Stimulated activated CD4-positive, alpha-beta T cell treated with anti-CD3 and anti-CD28 coated beads, Interleukin-4, amount 100 ng/mL, for 1 hour (primary cell): Measurements from ENCODE around the gene LRP2.
"Not testable (repeated sequence)": the region's sequence is repeated elsewhere in the genome, so short reads cannot be mapped to it uniquely, and the experiment has no call there.

Experiments
- DNase-seq: peaks from one replicate; pipeline ENCODE4 v3.0.0-alpha.2; 2020

Gene LRP2

DNA sequence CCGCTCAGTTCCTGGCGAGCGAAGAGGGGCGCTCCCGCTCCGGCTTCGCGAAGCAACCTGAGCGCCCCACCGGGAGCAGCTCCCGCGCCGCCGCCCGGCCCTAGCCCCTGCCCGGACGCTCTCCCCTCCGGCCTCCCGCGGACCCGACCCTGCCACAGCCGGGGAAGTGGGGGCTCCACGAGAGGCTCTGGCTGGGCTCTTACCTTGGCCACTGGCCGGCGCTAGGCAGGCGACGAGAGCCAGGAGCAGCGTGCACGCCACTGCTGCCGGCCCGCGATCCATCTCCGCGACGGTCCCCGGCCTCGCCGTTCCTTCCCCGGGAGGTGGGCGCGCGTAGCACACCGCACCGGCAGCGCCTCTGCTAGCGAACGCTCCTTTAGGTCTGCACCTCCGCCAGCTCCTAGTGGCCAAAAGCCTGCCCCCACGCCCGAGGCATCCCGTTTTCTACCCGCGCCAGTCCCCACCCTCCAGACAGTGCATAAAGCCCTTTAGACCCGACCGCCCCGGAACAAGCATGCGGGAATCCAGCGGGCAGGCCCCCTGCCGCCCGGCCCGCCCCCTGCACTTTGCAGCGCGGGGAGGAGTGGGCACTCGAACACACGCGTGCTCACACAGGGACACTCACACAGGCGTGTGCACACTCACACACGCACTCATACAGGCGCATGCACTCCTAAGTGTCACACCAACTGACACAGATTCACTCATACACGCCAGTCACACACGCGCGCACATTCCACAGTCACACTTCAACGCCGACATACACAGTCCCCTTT, at the start of gene LRP2:
Gene LRP2 (minus strand): TSS at position 417 of the 776 bp plus-strand sequence. CDS start 135 bp downstream, at position 282.
- peak; percentile 29 for DNase-seq

DNA sequence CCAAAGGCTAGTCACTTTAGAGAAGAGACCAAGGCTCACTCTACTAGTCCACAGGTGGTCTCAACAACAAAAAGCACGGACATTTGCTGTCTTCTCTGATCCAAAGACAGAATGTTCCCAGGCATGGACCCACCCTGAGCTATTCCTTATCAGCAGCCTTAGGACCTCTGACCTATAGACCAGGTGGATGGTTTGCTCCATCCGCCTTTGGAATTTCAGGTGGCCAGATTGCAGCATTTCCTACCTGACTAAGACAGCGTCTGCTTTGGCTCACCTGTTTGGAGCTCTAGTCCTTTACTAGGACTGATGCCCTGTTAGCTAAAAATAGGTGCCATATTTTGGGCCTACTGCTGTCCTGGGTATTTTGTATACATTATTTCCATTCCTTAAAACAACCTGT, 44.6 kb upstream of the LRP2 start:
- DNase-seq, result no peak

DNA sequence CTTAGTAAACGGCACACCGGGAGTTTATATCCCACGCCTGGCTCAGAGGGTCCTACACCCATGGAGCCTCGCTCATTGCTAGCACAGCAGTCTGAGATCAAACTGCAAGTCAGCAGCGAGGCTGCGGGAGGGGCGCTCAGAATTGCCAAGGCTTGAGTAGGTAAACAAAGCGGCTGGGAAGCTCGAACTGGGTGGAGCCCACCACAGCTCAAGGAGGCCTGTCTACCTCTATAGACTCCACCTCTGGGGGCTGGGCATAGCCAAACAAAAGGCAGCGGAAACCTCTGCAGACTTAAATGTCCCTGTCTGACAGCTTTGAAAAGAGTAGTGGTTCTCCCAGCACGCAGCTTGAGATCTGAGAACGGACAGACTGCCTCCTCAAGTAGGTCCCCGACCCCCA, 37.2 kb upstream of the LRP2 start:
- not testable (repeated sequence) for DNase-seq

DNA sequence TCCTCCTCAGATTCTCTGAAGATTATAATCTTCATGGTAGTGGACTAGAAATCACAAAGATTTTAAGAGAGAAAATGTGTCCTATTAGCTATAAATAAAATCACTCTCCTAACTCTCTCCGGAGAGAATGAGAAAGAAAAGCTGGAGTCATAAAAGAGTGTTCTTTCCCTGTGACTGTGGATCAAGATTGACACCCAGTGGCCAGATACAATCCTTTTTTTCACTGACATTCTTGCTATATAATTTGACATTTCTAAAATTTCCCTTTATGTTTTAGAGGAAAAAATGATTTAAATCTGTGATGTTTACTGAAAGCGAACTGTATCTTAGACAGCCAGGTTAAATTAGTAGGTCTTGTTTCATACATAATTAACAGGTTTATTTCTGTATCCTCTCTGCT, 35.4 kb upstream of the LRP2 start:
- no peak for DNase-seq

DNA sequence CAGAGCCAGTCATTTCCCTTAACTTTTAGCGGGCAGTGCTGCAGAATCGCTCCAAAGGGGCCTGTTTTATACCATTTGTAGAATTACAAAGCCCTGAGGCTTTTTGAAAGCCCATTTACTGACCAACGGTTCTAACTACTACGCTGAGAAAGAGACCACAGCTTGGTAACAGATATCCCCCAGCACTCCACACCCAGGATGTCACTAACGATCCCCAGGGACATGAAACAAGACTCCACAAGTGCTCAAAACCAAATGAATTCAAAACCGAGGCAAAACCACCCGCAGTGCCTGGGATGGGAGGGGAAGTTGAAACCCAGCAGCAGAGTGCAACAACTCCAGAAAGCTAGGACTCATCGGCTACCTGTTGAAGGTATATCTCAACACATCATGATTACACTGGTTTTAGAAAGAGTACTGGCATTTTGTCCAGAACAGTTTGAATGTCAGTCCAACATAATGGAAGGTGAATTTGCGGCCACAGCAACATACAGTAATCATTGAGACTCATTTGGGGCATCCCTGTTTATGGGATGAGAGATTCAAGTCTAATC, 33.6 kb upstream of the LRP2 start:
- no peak for DNase-seq

DNA sequence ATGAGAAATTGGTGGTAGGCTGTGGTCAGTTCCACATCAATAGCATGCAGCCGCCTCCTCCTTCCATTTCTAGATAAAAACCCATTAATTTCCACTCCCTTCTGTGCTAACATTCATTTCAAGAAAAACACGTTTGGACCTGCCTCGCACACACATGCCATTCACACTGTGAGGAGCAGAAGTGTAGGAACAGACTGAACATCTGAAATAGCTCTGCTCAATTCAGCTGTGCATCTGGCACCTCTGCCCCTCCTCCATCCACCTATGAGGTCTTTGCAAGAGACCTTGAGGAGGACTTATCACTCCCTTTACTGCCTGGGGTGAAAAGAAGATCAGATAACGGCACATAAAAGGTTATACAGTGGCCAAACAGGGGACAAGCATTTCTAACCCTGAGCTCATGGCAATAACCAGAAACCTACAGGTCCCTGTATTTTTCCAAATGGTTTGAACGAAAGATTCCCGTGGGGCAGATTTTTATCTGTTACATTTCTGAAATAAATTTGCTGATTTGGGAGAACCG, 30.8 kb upstream of the LRP2 start:
- DNase-seq, result no peak

DNA sequence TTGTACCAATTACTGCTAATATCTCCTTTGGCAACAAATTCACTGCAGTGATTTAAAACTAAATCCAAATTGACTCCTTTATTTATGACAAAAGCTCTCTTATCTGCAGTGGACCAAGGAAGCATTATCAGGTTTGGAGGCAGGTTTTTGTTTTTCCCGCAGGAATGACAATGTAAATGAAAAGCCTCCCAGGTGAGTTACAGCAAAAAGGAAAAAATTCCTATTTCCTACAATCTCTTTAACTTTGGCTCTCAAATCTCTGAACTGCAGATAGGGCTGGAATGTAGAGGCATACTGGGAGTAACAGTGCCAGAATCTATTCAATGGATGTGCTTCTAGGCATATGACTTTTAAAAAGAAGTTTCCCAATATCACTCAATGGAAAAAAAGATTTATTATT, 28.9 kb upstream of the LRP2 start:
- DNase-seq, result no peak

DNA sequence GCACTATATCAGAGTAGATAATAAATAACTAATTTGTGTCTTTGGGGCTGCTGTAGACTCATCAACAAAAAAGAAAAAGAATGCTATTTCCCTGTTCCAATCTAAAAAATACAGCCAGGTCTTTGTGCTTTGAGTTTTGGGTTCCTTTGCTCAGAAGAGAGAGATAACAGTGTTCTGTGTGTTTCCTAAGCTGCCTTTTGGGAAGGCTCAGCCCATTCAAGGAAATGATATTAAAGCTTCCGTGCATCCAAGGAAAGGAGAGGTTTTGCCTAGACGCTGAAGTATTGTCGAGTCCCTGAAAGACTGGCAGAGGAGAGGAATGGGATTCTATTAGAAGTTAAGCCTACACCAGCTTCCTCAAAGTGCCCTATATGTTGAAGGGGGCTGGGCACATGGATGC, 25.8 kb upstream of the LRP2 start:
- no peak for DNase-seq

DNA sequence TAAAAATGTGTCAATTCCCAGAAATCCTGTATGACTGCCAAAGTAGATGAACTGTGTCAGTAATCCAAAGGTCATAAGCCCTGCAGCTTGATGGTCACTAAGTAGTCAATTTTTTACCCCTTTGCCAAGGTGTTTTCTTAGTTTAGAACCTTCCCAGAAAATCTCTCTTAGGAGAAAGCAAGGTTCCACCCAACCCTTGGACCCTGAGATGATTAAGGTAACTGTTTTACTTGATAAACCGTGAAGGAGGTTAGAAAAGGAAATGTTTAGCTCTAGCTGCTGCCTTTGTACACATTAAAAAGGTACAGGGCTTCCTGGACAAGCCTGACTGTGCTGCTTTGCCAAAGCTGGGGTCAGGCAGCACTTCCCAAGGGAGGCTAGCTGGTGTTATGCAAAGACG, 24.4 kb upstream of the LRP2 start:
- DNase-seq, result no peak

DNA sequence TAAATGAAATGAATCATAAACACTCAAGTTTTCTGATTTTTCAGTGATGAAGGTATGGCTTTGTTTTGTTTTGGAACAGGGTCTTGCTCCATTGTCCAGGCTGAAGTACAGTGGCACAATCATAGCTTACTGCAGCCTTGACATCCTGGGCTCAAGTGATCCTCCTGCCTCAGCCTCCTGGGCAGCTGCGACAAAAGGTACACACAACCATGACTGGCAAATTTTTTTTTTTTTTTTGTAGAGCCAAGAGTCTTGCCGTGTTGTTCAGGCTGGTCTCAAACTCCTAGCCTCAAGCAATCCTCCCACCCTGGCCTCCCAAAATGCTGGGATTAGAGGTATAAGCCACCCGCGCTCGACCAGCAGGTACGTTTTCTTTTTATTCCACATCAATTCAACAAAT, 22.5 kb upstream of the LRP2 start:
- DNase-seq, result no peak

DNA sequence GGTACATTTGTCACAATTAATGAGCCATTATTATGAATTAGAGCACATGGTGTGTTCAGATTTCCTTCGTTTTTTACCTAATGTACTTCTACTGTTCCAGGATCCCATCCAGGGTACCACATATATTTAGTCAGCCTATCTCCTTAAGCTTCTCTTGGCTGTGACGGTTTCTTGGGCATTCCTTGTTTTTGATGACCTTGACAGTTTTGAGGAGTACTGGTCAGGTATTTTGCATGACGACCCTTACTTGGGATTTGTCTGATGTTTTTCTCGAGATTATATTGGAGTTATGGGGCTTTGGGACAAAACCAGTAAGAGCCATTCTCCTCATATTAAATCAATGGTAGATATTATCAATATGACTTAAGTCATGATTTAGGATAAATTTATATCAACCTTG, 10.2 kb upstream of the LRP2 start:
- DNase-seq, result no peak

DNA sequence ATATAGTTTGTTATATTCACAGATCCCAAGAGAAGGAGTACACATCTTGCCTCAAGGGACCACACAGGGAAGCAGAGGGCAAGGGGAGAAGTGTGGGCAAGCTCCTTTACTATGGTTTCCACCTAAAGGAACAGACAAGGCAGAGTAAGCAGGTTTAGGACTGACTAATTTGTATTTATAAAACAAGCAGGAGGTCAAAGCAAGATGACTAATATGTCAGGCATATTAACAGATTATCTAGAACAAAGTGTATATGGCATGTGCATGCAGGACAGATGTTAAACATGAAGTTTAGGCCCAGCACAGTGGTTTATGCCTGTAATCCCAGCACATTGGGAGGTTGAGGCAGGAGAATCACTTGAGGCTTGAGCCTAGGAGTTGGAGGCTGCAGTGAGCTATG, 3.7 kb upstream of the LRP2 start:
- no peak for DNase-seq

DNA sequence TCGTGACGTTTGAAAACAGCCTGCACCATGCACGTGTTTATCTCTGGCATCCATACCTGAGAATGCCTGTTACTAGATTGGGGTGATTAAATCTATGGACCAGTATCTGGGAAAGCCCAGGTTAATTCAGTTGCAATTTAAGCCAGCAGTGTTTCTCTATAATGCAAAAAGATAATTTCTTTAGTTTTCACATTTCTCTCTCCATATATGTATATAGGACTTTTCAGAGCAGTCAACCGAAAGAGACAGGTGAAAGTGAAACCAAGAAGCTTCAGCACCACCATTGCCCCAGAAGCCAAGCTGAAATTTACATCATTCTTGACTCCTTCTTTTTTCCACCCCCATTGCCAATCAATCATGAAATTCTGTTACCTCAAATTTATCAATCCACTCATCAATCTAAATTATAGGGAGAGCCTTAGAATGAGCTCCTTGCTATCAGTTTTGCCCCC, 2.7 kb upstream of the LRP2 start:
- DNase-seq, result no peak

DNA sequence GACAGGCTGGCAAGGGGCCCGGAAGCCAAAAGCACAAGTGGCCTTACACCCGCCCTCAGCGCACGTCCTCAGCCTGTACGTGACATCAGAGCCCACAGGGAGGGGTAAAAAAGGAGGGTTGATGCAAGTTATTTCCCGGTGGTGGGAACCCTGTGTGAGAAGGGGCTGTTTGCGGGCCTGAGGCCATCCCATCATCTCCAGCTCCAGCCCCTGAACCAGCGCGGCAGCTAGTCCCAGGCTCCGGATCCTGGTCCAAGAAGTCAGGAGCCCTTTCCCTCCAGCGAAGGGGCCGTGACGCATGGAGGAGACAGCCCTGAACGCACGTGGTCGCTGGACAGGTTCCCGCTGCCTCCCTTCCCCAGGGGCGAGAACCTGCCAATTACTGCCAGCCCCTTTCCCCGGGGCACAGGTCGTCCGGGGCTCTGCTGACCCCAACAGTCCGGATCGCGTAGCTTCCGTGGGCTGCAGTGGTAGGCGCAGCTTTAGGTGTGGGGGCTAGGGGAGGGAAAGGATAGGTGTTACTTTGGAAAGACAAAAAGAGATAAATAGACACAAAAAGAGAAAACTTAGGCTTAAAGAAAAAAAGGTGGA, 1.3 kb upstream of the LRP2 start:
- peak; percentile 39 for DNase-seq

DNA sequence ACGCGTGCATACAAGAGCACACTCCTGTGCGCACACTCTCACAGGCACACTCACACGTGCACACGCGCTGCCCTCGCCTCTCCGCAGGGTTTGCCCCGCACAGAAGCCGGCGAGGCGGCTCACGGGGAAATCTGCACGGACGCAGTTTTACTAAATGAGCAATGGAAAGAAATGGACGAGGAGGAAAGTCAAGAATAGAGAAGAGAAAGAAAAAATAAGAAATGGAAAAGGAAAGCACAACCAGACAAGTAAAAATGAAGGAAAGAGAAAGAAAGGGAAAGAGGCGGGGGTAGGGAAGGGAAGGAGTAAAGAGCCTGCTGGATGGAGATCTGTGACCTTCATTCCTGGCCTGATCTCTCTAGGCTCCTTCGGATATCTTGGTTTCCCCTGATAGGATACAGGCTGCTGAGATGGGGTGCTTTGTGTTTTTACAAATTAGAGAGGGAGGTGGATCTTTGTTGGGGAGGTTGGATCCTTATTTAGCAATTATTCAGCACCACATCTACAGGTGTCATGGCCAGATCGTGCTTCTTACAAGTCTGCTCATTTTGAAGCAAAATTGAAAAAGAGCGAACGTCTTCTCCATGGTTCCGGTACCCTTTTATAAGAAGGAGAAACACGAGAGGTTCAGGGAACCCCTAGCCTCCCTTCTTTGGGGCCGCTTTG, 693 bp upstream of the LRP2 start:
- DNase-seq, result peak; percentile 11

DNA sequence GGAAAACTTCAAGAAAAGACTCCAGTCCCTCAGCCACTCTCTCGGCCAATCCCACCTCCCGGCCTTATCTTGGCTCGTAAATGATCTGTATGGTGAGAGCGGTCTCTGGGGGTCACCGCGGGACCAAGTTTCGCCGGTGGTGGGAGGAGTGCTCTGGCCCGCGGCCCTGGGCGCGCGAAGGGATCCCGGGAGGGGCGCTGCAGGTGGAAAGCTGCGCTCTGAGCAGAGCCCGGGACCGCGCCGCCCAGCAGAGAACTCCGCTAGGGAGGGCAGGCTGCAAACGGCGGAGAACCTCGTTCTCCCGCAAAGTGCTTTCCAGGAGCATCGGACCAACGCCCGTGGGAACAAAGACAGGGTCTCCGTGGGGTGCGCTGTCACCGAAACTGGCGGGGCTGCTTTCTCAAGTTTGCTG, 622 bp downstream of the LRP2 start:
- DNase-seq, result no peak

DNA sequence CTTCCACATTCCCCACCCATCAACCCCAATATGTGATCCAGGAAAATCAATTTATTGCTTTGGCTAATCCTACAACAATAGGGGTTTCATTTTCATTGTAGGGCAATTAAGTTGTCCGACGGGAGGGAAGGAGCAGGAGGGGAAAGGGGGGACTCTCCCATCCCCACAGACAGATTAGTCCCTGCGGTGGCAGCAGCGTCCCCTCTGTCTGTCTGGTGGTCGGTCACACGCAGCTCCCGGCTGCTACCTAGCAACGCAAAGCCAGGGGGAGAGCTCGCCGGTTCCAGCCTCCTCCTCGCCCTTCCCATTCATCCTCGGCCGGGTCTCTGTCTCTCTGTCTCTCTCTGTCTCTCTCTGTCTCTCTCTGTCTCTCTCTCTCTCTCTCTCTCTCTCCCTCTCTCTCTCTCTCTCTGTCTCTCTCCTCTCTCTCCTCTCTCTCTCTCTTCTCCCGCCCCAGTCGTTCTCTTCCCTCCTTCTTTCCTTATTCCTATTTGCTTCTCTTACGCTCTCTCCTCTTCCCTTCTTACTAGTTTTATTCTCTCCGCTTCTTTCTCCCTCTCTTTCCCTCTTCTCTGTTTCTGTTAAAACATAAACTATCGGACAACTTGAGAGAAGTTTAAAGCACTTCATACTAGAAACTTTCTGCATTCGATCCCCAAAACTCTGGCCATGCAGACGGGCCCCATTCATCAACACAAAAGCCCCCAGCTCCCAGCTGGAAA, 1.2 kb downstream of the LRP2 start:
- no peak for DNase-seq

DNA sequence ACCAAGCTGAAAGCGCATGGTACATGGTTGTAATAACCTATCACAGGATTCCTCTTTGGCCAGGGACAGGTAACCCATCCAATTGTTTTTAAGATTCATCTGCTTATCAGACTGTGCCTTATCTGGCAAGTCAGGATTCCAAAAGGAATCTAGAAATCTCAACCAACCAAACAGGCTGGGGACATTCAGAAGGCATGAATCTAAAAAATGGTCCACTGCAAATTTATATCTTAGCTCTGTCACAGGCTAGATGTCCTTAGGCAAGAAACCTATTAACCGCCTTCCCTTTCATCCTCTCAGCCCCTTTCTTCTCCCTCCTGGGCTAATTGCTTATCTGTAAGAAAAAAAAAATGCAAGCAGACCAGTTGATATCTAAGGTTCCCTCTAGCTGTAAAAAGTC, 4.3 kb downstream of the LRP2 start:
- no peak for DNase-seq

DNA sequence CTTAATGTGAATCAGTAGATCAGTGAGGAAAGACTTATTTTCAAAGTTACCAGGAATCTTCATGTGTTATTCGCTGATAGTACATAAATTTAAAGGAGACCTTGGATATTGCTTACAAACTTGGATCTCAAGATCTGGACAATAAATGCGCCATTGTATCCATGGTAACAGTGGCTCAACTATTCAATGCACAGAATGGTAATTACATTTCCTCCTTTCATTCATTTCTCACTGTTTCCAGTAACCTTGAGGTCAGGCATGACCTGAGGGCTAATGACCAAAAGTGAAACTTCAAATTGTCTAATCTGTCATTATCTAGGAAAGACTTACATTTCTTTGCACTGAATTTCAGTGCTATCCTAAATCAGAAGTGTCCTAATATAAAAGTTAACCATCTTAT, 8.1 kb downstream of the LRP2 start:
- DNase-seq, result no peak

DNA sequence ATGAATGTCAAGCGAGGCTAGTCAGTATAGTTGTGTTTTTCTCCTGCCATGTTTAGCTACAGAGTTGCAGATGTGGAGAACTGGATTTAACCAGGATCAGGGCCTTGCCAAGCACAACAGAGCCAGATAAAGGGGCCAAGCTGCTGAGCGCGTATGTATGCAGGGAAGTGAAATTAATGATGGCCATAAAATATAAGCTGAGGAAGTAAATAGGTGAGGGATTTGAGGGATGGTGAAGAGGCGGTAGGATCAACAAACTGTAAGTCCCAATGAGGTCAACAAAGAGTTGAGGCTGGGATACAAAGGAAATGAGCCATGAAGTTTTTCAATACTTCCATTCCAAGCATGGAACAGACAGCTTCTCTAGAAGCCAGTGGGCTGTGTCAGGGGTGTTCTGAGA, 10.6 kb downstream of the LRP2 start:
- no peak for DNase-seq

DNA sequence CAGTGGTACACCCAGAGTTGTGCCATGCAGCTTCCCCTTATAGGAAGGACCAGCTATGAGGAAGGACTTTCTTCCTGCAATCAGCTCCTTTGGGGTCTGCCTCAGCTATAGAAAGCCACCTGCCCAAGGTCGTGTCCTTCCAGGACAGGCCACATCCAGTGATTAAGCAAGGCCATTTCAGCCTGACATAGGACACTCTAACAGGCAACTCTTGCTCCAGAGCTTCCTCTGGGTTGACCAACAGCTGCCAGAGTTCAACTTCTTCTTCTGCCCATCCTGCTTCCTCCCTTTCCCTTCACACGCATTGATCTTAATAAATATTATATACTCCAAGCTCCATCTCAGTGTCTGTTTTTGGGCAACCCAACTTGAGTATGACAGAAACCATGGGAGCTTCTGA, 12.8 kb downstream of the LRP2 start:
- no peak for DNase-seq

DNA sequence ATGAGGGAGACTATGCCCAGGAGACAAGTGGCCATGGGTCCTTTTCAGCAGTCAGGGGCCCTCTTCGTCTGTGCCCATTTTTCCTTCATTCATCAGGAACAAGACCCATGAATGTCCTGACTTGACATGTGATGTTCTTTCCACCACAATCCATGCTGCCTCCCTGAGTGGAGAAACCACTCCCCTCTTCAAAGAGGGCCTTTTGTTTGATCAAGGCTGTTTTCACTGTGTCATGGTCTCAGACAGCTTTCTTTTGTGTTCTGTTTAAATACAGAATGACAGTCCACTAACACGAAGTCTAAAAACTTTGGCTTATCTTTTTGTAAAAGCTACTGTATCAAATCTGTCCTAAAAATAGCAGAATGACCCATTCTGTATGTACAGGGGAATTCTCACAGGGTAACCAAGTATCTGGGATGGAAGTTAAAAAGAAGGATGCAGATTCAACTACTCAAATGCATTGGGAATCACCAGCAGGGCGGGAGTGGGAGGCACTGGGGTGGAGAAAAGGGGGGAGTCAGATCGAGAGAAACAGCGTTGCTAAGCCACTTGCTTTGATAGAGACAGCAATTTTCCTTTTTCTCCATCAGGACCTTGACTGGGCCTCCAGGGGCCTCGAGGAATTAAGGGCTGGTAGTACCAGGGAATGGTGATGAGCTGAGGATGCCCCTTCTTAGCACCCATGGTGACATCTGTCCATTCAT, 13.9 kb downstream of the LRP2 start:
- DNase-seq, result no peak
